Heart right ventricle (tissue), 16 donors: ENCODE data around the gene NDUFC1. TPM values are rescaled to one million over a fixed set of nuclear protein-coding genes. Genes with fewer than 3 reads are reported as not detected.
A peak's percentile ranks its signal among the peaks of the same experiment; 100 is the strongest.

Experiments used
- ATAC-seq, 8 donors: fragments of 200-7000 bp; cut with Tn5 transposase; one replicate each; pipeline ENCODE4 v1.9.1; 2020; ENCODE audit warnings: mild to moderate bottlenecking in 8 of 8, moderate library complexity in 8 of 8, moderate number of reproducible peaks in 1 of 8
- DNase-seq, 2 donors: peaks; one replicate each; pipeline ENCODE4 v3.0.0-alpha.2; 2020
- H3K27ac ChIP-seq, 10 donors: fragments of 200-600 bp; sonication (generic) in 2 of 10; one replicate each; pipeline versions ENCODE4 v1.5.0 to v1.8.0; 2020 to 2022; ENCODE audit warnings: mild to moderate bottlenecking in 3 of 10
- H3K27me3 ChIP-seq, 7 donors: fragments of 200-600 bp; one replicate each; pipeline ENCODE4 v1.8.0; 2021 to 2022; ENCODE audit warnings: mild to moderate bottlenecking in 2 of 7
- H3K36me3 ChIP-seq, 9 donors: fragments of 200-600 bp; sonication (generic) in 1 of 9; one replicate each; pipeline versions ENCODE4 v1.5.0 to v1.8.0; 2020 to 2022; ENCODE audit warnings: mild to moderate bottlenecking in 2 of 9
- H3K4me1 ChIP-seq, 9 donors: fragments of 200-600 bp; sonication (generic) in 1 of 9; one replicate each; pipeline versions ENCODE4 v1.5.0 to v1.8.0; 2020 to 2022; ENCODE audit warnings: mild to moderate bottlenecking in 4 of 9
- H3K4me3 ChIP-seq, 10 donors: fragments of 200-600 bp; sonication (generic) in 2 of 10; one replicate each; pipeline versions ENCODE4 v1.5.0 to v1.8.0; 2020 to 2022; ENCODE audit warnings: mild to moderate bottlenecking in 7 of 10, moderate library complexity in 2 of 10
- H3K9me3 ChIP-seq, 11 donors: fragments of 200-600 bp in 10 of 11; sonication (generic) in 2 of 11; one replicate each; pipeline versions ENCODE4 v1.5.0 to v1.8.0; 2013 to 2022; ENCODE audit warnings: mild to moderate bottlenecking in 2 of 11, control low read depth in 1 of 11, moderate library complexity in 1 of 11
- WGBS, 2 donors: extraction: QIAGEN DNeasy Blood & Tissue Kit; methylation state at CpG; one replicate each; pipeline ENCODE4 v1.1.7; 2013; ENCODE audit warnings: inconsistent platforms in 1 of 2; 5-methylcytosine and 5-hydroxymethylcytosine counted together
- intact Hi-C, 10 donors: fragments of 100-400 bp; cut with DNase I; formaldehyde crosslinking; loops; one replicate each; pipeline versions ENCODE4 v1.11.1 to v1.14.2; 2022
- polyA plus RNA-seq, 2 donors: library from polyadenylated mRNA; stranded (reverse); fragments of 200-250 nt; gene quantifications; one replicate each; pipeline ENCODE4 v1.2.3, GENCODE V29; 2013
- total RNA-seq, 10 donors: library from RNA; stranded (reverse); fragmentation: NEBNext Ultra II Directional in 3 of 10; extraction: Animal tissue kit (Norgen Biotek cat#: 25700) in 3 of 10; gene quantifications; one replicate each; pipeline versions ENCODE4 v1.2.1 to v1.2.4, GENCODE V29; 2021 to 2023
- TF ChIP-seq, protein P1 (sequence below), 9 donors: fragments of 200-600 bp; sonication (generic) in 2 of 9; IDR thresholded peaks; one replicate each; pipeline versions ENCODE4 v1.5.0 to v1.8.0; 2021 to 2022; ENCODE audit warnings: antibody characterized with exemption in 9 of 9, mild to moderate bottlenecking in 5 of 9, moderate library complexity in 1 of 9
- donor health status: Arrhythmogenic right ventricular cardiomyopathy.
- donor health status: ischemic (EF 13 %, LVEDD 7.1; RV severe dilation, severe dysfunction).
- donor health status: healthy with polysubstance abuse.
- donor health status: DM: no; HTN: yes; CAD: no.
- donor health status: DM: no; HTN: no; CAD: no.
- donor health status: ischemic (EF 25% LVEDD 6.9; RV normal size, moderate dysfunction).
- donor health status: ischemic (EF 25% LVEDD 5.7; RV mildly dilated, moderate dysfunction).
- donor health status: healthy.
- donor health status: DM: yes; HTN: yes; CAD: no.
- donor health status: Ischemic cardiomyopathy.
- donor health status: ischemic (EF 35%, LVEDD 5.7; RV mildly dilated, moderate dysfunction).
- donor health status: nonischemic (EF 11% LVEDD 7.7; RV severe dilation, severe dysfunction).
- donor health status: DM: yes; HTN: yes; CAD: no.
- donor health status: PGD.
- donor health status: ischemic (EF 29% LVEDD 5.4; RV normal size, mild dysfunction).
- donor health status: nonischemic (EF 23%, LVEDD 6.1; RV moderate dilation, normal function).

NDUFC1 gene
- total and polyA plus RNA-seq, 12 donors, result 184 to 266 (median 210) TPM

DNA sequence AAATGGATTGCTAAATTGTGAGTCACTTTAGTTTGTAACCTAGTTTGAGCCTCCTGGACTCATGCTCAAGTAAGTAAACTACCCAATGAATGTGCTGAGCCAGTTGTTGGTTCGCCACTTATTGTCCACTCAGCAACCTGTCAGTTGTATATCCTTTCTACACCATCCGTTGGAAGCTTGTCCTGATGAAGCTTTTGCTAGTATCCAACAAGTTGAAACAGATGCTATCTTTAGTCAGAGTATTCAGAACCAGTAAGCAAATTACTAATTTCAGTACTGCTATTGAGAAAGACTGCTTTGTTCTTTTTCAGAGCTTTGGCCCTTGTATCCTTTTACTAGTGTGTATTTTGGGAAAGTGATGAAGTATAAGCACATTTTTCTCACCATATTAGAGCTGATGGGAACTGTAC lies 5.3 kb downstream of the NDUFC1 start:
- peak overlapping the region in 4 of 10 donors; percentile 3 to 94 (median 22) for H3K27ac ChIP-seq
- TF ChIP-seq, protein P1, sequence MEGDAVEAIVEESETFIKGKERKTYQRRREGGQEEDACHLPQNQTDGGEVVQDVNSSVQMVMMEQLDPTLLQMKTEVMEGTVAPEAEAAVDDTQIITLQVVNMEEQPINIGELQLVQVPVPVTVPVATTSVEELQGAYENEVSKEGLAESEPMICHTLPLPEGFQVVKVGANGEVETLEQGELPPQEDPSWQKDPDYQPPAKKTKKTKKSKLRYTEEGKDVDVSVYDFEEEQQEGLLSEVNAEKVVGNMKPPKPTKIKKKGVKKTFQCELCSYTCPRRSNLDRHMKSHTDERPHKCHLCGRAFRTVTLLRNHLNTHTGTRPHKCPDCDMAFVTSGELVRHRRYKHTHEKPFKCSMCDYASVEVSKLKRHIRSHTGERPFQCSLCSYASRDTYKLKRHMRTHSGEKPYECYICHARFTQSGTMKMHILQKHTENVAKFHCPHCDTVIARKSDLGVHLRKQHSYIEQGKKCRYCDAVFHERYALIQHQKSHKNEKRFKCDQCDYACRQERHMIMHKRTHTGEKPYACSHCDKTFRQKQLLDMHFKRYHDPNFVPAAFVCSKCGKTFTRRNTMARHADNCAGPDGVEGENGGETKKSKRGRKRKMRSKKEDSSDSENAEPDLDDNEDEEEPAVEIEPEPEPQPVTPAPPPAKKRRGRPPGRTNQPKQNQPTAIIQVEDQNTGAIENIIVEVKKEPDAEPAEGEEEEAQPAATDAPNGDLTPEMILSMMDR (IDR thresholded peaks at IDR 0.05), result no peak
- 58 to 67% methylated on average over 2 of the region's 2 CpGs for WGBS, 2 donors
- peaks cover 0 to 67% (median 32%) of the 10 kb centered on the region in 9 donors for H3K4me1 ChIP-seq
- H3K36me3 ChIP-seq, result peaks cover 0 to 26% (median 15%) of the 10 kb centered on the region in 9 donors
- DNase-seq, result no peak
- no peak overlapping the region for H3K4me3 ChIP-seq
- no peaks in the 10 kb centered on the region for H3K9me3 ChIP-seq
- no peaks in the 10 kb centered on the region for H3K27me3 ChIP-seq
- ATAC-seq, result no peak
- intact Hi-C loops, result loop anchor here in 9 of 10 donors (2.0 to 10.0 kb wide), 11 partner anchors 65 to 266 kb away; partner anchors contain the start of gene ELF2 (in 1 of the 9)

DNA sequence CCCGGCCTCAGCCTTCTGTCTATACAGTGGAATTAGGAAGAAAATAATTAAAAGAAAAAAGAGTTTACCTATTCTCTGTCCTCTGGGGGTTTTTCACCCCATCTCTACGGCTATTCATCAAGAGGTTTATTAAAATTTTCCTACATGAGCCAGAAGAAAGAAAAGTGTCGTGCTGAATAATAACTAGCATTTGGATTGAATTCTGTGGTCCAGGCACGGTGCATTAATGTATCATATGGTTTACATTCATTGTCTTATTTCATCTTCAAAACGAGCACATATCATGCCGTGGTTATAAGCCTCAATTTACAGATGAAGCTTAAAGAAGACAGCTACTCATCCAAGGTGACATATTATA lies 6.4 kb downstream of the NDUFC1 start:
- Histone ChIP-seq H3K4me1 (peaks cover 0 to 67% (median 28%) of the 10 kb centered on the region in 9 donors), H3K36me3 (peaks cover 0 to 37% (median 24%) of the 10 kb centered on the region in 9 donors), H3K27ac (peak overlapping the region; percentile 83 to 96 (median 94)), H3K4me3 (peak overlapping the region in 9 of 10 donors; percentile 63 to 89 (median 80)), H3K9me3 (no peaks in the 10 kb centered on the region), H3K27me3 (no peaks in the 10 kb centered on the region)
- intact Hi-C loops, result loop anchor here in 9 of 10 donors (1.0 to 10.0 kb wide), 14 partner anchors 64 to 265 kb away; partner anchors contain the start of gene ELF2 (in 1 of the 9)
- TF ChIP-seq, protein P1 (IDR thresholded peaks at IDR 0.05), result peak in 1 of 9 donors; percentile 11
- ATAC-seq (no peak), DNase-seq (no peak)
- 13 to 15% methylated on average over 6 of the region's 6 CpGs for WGBS, 2 donors

DNA sequence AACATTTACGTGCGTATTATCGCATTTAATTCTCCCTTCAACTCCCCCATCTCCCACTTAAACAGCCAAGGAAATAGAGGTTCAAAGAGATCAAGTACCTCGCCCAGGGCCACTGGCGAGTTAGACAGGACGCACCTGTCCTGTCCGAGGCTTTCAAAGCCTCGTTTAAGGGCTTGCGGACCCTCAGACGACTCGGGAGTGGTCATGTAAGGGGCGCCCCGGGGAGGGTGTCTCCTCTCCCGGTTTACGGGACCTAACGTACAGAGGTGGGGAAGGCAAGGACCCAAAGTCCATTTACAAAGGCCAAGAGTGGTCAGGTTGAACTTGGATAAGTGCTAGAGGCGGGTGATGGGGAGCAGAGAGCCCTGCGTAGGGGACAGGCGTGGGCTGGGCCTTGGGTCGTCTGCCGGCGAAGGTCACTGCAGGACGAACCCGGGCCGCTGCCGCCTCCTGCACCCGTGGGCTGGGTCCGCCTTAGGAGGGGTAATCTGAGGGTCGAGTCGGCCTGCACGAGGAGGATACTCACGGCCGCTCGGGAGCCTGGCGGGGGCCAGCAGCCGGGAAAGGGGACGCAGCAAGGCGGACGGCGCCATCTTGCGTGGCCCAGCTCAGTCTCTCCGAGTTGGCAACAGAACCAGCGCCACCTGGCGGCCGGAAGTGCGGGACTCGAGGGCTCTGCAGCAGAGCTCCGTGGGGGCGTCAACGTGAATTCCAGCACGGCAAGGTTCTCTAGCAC lies 6.9 kb downstream of the NDUFC1 start:
- TF ChIP-seq, protein P1 (IDR thresholded peaks at IDR 0.05), result peak in 8 of 9 donors; percentile 84 to 100 (median 97)
- H3K4me1 ChIP-seq, result peaks cover 0 to 62% (median 28%) of the 10 kb centered on the region in 9 donors
- peak overlapping the region; percentile 83 to 96 (median 94) for H3K27ac ChIP-seq
- intact Hi-C loops, result loop anchor here in 9 of 10 donors (1.0 to 10.0 kb wide), 13 partner anchors 63 to 263 kb away; partner anchors contain the start of gene ELF2 (in 1 of the 9)
- no peaks in the 10 kb centered on the region for H3K27me3 ChIP-seq
- peaks cover 0 to 43% (median 28%) of the 10 kb centered on the region in 9 donors for H3K36me3 ChIP-seq
- peak; percentile 97 for DNase-seq
- H3K4me3 ChIP-seq, result peak overlapping the region; percentile 63 to 89 (median 80)
- WGBS, 2 donors, result 0 to 1% methylated on average over 51 of the region's 51 CpGs
- ATAC-seq, result peak; percentile 96 to 99 (median 97)
- no peaks in the 10 kb centered on the region for H3K9me3 ChIP-seq

DNA sequence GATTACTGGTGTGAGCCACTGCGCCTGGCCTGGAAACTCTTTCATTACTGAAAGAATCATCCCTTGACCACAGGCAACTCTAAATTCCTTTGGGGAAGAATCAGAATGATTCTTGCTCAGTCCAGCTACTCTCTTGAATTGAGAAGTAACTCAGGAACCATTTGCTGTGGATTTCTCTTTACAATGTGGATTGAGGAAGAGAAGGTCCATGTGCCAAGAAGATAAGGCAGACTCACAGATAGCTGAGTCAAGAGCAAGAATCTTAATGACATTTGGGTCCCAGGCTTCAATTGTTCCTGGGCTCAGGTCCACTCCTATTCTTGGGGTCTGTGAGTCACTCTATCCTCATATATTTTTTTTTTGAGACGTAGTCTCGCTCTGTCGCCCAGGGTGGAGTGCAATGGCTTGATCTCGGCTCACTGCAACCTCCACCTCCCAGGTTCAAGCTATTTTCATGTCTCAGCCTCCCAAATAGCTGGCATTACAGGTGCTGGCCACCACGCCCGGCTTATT lies 16.0 kb downstream of the NDUFC1 start:
- no peaks in the 10 kb centered on the region for H3K4me1 ChIP-seq
- H3K9me3 ChIP-seq, result peaks cover 0 to 9% (median 0%) of the 10 kb centered on the region in 11 donors
- H3K4me3 ChIP-seq, result no peak overlapping the region
- H3K27ac ChIP-seq, result no peak overlapping the region
- ATAC-seq, result peak in 4 of 8 donors; percentile 18 to 90 (median 68)
- peaks cover 0 to under 1% (median 0%) of the 10 kb centered on the region in 7 donors for H3K27me3 ChIP-seq
- DNase-seq, result no peak
- intact Hi-C loops, result loop anchor here in 3 of 10 donors (10.0 kb wide), 3 partner anchors 61 to 181 kb away; no protein-coding TSS in a partner anchor
- peaks cover 0 to 48% (median 28%) of the 10 kb centered on the region in 9 donors for H3K36me3 ChIP-seq
- TF ChIP-seq, protein P1 (IDR thresholded peaks at IDR 0.05), result no peak
- WGBS, 2 donors, result 90% methylated on average over 7 of the region's 7 CpGs
